ENCODE data around the gene NIFK. TPM values are rescaled to one million over a fixed set of nuclear protein-coding genes. Genes with fewer than 3 reads are reported as not detected.
A peak's percentile ranks its signal among the peaks of the same experiment; 100 is the strongest.

NIFK gene
- total and polyA plus RNA-seq, 2 donors (not counting 3 experiments of a cell fraction or from before 2014, with no cell fraction given): 10.7 to 59.7 TPM

- Histone ChIP-seq H3K9me3 (replicated peaks; ENCODE audit: control insufficient read depth, insufficient read depth, low read length) (no peaks in the 10 kb centered on the region), H3K79me2 (ENCODE audit: control insufficient read depth, insufficient read depth, low read length) (no peaks in the 10 kb centered on the region), H3K27ac (ENCODE audit: insufficient read depth, low read depth, low read length) (no peak overlapping the region), H3K9me1 (replicated peaks; ENCODE audit: control insufficient read depth, extremely low read depth, insufficient read depth, low read length) (no peaks in the 10 kb centered on the region), H3K27me3 (ENCODE audit: control insufficient read depth in 2 of 2, insufficient read depth in 2 of 2, low read length in 2 of 2) (no peaks in the 10 kb centered on the region), H3K9ac (replicated peaks; ENCODE audit: extremely low read depth, insufficient read depth, low read length) (no peak overlapping the region), H3K4me1 (ENCODE audit: control insufficient read depth, extremely low read depth, insufficient read depth, low read length) (peaks cover 21% of the 10 kb centered on the region), H3K4me3 (replicated peaks in 1 of 3; ENCODE audit: insufficient read depth in 1 of 3, low read depth in 1 of 3, low read length in 3 of 3) (no peak overlapping the region), H2AFZ (ENCODE audit: low read depth, low read length) (peak overlapping the region; percentile 56), H4K20me1 (replicated peaks; ENCODE audit: control insufficient read depth, extremely low read depth, insufficient read depth, low read length) (no peaks in the 10 kb centered on the region), H3K4me2 (ENCODE audit: insufficient read depth, low read length) (no peak overlapping the region), H3K36me3 (ENCODE audit: control insufficient read depth in 2 of 2, extremely low read depth in 1 of 2, insufficient read depth in 2 of 2, low read length in 2 of 2) (no peaks in the 10 kb centered on the region)
- FAIRE-seq (peak; percentile 71), DNase-seq (ENCODE audit: low read depth, low spot score) (peak; percentile 50)
- BruUV-seq (replicated peaks): no TSS peak
- POLR2A ChIA-PET: interaction anchor here (0.6 kb wide), 1 partner anchor 13 kb away, joined by 7 read pairs; no protein-coding TSS in a partner anchor
- CTCF ChIA-PET: interaction anchor here (1.6 kb wide), 1 partner anchor 295 kb away, joined by 3 read pairs; no protein-coding TSS in a partner anchor
- dilution Hi-C loops (cut with MboI; ENCODE audit: extremely low pct_ligation_motif_present, low sequenced_read_pairs) (no loop called here), intact Hi-C loops (cut with micrococcal nuclease) (no loop called here)
- TF ChIP-seq MYC (IDR thresholded peaks at IDR 0.05; ENCODE audit: low read depth, low read length) (no peak), JUN (IDR thresholded peaks at IDR 0.05; ENCODE audit: borderline replicate concordance, insufficient read depth, insufficient read length, low read depth) (no peak), POLR2A (IDR thresholded peaks at IDR 0.05; ENCODE audit: low read depth, low read length) (no peak), POLR2AphosphoS5 (IDR thresholded peaks at IDR 0.05; ENCODE audit: insufficient read depth, low read depth, low read length) (no peak), FOS (IDR thresholded peaks at IDR 0.05; ENCODE audit: borderline replicate concordance, insufficient read depth, low read length) (no peak), CTCF (IDR thresholded peaks at IDR 0.05; ENCODE audit: extremely low read depth in 1 of 2, insufficient read depth in 1 of 2, low read depth in 1 of 2, low read length in 2 of 2) (no peak), GATA2 (IDR thresholded peaks at IDR 0.05; ENCODE audit: insufficient read depth, insufficient read length, low read depth, low read length) (no peak), EZH2 (IDR thresholded peaks at IDR 0.05; ENCODE audit: borderline replicate concordance, low read depth, low read length, severe bottlenecking) (no peak)
Measured at GRCh38 chr2:121697108-121697631, 39.5 kb downstream of the NIFK start.

Measured in endothelial cell of umbilical vein (primary cell).